HepG2 (cell line): ENCODE measurements around the gene FBXO5. TPM values are rescaled to one million over a fixed set of nuclear protein-coding genes. Genes with fewer than 3 reads are reported as not detected.
A peak's percentile ranks its signal among the peaks of the same experiment; 100 is the strongest.

Experiments
- ATM ChIP-seq: fragments of 450-650 bp; IDR thresholded peaks from 2 replicates; pipeline ENCODE4 v1.7.1; 2017; ENCODE audit warnings: mild to moderate bottlenecking, borderline replicate concordance
- MAFG ChIP-seq: sonication (generic); formaldehyde crosslinking; IDR thresholded peaks from 2 replicates; pipeline ENCODE4 v1.5.1; 2020; ENCODE audit warnings: mild to moderate bottlenecking, missing genetic modification reagents
- MXD4 ChIP-seq: IDR thresholded peaks from 2 replicates; pipeline ENCODE4 v1.6.1; 2016; ENCODE audit warnings: mild to moderate bottlenecking, missing biosample characterization, missing genetic modification reagents
- NFE2L1 ChIP-seq: sonication (generic); formaldehyde crosslinking; IDR thresholded peaks from 2 replicates; pipeline ENCODE4 v1.4.0; 2020; ENCODE audit warnings: missing genetic modification reagents, mild to moderate bottlenecking, borderline replicate concordance
- RAD51 ChIP-seq: fragments of 450-650 bp; IDR thresholded peaks from 2 replicates; pipeline ENCODE4 v1.6.1; 2016; ENCODE audit warnings: borderline replicate concordance
- SRSF4 ChIP-seq: fragments of 200-400 bp; formaldehyde crosslinking; IDR thresholded peaks from one replicate; pipeline ENCODE4 v1.6.1; 2018; ENCODE audit warnings: mild to moderate bottlenecking, low read depth, low read length, moderate library complexity; ENCODE audit not compliant: poor library complexity, severe bottlenecking
- TCF12 ChIP-seq, 2 experiments: fragments of 450-650 bp in 1 of 2; sonication (generic) in 1 of 2; formaldehyde crosslinking in 1 of 2; IDR thresholded peaks; 2 replicates each; pipeline versions ENCODE4 v1.6.1 to v1.8.0; 2017 to 2022; ENCODE audit warnings: antibody characterized with exemption in 1 of 2, mild to moderate bottlenecking in 1 of 2, missing genetic modification reagents in 1 of 2, moderate library complexity in 1 of 2
- THRA ChIP-seq: sonication (generic); formaldehyde crosslinking; IDR thresholded peaks from 2 replicates; pipeline ENCODE4 v1.4.0; 2020; ENCODE audit warnings: missing genetic modification reagents, borderline replicate concordance
- XRCC5 ChIP-seq: fragments of 200-400 bp; formaldehyde crosslinking; optimal IDR thresholded peaks from 2 replicates; pipeline ENCODE3; 2017; ENCODE audit warnings: mild to moderate bottlenecking, low read length
- ZBTB10 ChIP-seq: sonication (generic); formaldehyde crosslinking; IDR thresholded peaks from 2 replicates; pipeline ENCODE4 v1.4.0; 2020; ENCODE audit warnings: missing genetic modification reagents, borderline replicate concordance
- ZC3H13 ChIP-seq: sonication (generic); formaldehyde crosslinking; IDR thresholded peaks from 2 replicates; pipeline ENCODE4 v1.8.1; 2023; ENCODE audit warnings: mild to moderate bottlenecking, missing genetic modification reagents, moderate library complexity
- ZNF160 ChIP-seq: sonication (generic); formaldehyde crosslinking; IDR thresholded peaks from 2 replicates; pipeline ENCODE4 v1.8.0; 2022; ENCODE audit warnings: mild to moderate bottlenecking, inconsistent platforms, missing genetic modification reagents
- ZNF382 ChIP-seq: sonication (generic); formaldehyde crosslinking; IDR thresholded peaks from 2 replicates; pipeline ENCODE4 v1.5.0; 2020; ENCODE audit warnings: missing genetic modification reagents, mild to moderate bottlenecking, borderline replicate concordance
- ZNF557 ChIP-seq: sonication (generic); formaldehyde crosslinking; IDR thresholded peaks from 2 replicates; pipeline ENCODE4 v1.4.0; 2020; ENCODE audit warnings: missing genetic modification reagents
- ZNF839 ChIP-seq: sonication (generic); formaldehyde crosslinking; IDR thresholded peaks from 2 replicates; pipeline ENCODE4 v1.4.0; 2020; ENCODE audit warnings: missing genetic modification reagents, mild to moderate bottlenecking, borderline replicate concordance
- ZSCAN21 ChIP-seq: sonication (generic); formaldehyde crosslinking; IDR thresholded peaks from 2 replicates; pipeline ENCODE4 v1.8.0; 2022; ENCODE audit warnings: mild to moderate bottlenecking, missing genetic modification reagents, moderate library complexity, borderline replicate concordance
- polyA plus RNA-seq, 8 experiments: library from polyadenylated mRNA; depleted of rRNA in 3 of 8; stranded (reverse) in 7 of 8; unstranded in 1 of 8; fragments of >200 nt; fragmentation: Illumina TruSeq in 4 of 8; extraction: Trizol in 4 of 8; gene quantifications; 2 replicates each; pipeline versions ENCODE4 v1.2.1 to v1.2.3, GENCODE V29; 2011 to 2016; ENCODE audit warnings: low read depth in 4 of 8, missing spikeins in 1 of 8, mixed read lengths in 1 of 8; ENCODE audit not compliant: insufficient read depth in 1 of 8
- total RNA-seq, 5 experiments: library from RNA; depleted of rRNA; stranded (reverse); fragments of >200 nt; fragmentation: Illumina TruSeq; extraction: Trizol; gene quantifications; 2 replicates each; pipeline ENCODE4 v1.2.3, GENCODE V29; 2016; ENCODE audit warnings: low read depth in 1 of 5
- TF ChIP-seq, protein P1 (sequence below): sonication (generic); formaldehyde crosslinking; IDR thresholded peaks from 2 replicates; pipeline ENCODE4 v1.5.0; 2020; ENCODE audit warnings: mild to moderate bottlenecking, missing genetic modification reagents
- TF ChIP-seq, protein P2 (sequence below): sonication (generic); formaldehyde crosslinking; IDR thresholded peaks from 2 replicates; pipeline ENCODE4 v1.4.0; 2020; ENCODE audit warnings: missing genetic modification reagents
- TF ChIP-seq, protein P3 (sequence below): sonication (generic); formaldehyde crosslinking; IDR thresholded peaks from 2 replicates; pipeline ENCODE4 v1.5.0; 2020; ENCODE audit warnings: missing genetic modification reagents, mild to moderate bottlenecking, borderline replicate concordance

FBXO5 gene
- total and polyA plus RNA-seq, 2 of the 13 experiments (the other 11 are each of a cell fraction or from before 2014, with no cell fraction given), result 15.8 to 41.5 TPM

GRCh38 chr6:153002613-153003365 lies 19.9 kb upstream of the FBXO5 start, which contains the start of gene MTRF1L (continued):
- TF ChIP-seq, protein P1, sequence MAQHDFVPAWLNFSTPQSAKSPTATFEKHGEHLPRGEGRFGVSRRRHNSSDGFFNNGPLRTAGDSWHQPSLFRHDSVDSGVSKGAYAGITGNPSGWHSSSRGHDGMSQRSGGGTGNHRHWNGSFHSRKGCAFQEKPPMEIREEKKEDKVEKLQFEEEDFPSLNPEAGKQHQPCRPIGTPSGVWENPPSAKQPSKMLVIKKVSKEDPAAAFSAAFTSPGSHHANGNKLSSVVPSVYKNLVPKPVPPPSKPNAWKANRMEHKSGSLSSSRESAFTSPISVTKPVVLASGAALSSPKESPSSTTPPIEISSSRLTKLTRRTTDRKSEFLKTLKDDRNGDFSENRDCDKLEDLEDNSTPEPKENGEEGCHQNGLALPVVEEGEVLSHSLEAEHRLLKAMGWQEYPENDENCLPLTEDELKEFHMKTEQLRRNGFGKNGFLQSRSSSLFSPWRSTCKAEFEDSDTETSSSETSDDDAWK (CRISPR knock-in tag), result no peak
- TF ChIP-seq TCF12 (IDR thresholded peaks at IDR 0.05) (no peak), TCF12 (CRISPR knock-in tag; IDR thresholded peaks at IDR 0.05) (no peak), MAFG (CRISPR knock-in tag) (no peak), XRCC5 (no peak), ZC3H13 (CRISPR knock-in tag) (no peak), RAD51 (no peak), ZNF557 (CRISPR knock-in tag) (no peak), NFE2L1 (no peak), ZNF160 (no peak), ZNF839 (CRISPR knock-in tag) (no peak), ATM (no peak), ZNF382 (CRISPR knock-in tag) (no peak), MXD4 (CRISPR knock-in tag) (peak; percentile 86), ZSCAN21 (no peak; the same call in 1 of the 2 replicates), THRA (peak; percentile 59; the same call in 1 of the 2 replicates), ZBTB10 (CRISPR knock-in tag) (no peak), SRSF4 (no peak)
- TF ChIP-seq, protein P2, sequence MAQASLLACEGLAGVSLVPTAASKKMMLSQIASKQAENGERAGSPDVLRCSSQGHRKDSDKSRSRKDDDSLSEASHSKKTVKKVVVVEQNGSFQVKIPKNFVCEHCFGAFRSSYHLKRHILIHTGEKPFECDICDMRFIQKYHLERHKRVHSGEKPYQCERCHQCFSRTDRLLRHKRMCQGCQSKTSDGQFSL (CRISPR knock-in tag), result no peak
- TF ChIP-seq, protein P3, sequence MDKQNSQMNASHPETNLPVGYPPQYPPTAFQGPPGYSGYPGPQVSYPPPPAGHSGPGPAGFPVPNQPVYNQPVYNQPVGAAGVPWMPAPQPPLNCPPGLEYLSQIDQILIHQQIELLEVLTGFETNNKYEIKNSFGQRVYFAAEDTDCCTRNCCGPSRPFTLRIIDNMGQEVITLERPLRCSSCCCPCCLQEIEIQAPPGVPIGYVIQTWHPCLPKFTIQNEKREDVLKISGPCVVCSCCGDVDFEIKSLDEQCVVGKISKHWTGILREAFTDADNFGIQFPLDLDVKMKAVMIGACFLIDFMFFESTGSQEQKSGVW (CRISPR knock-in tag), result no peak
